ENCODE measurements around the gene SLC2A3.

Gene SLC2A3

DNA sequence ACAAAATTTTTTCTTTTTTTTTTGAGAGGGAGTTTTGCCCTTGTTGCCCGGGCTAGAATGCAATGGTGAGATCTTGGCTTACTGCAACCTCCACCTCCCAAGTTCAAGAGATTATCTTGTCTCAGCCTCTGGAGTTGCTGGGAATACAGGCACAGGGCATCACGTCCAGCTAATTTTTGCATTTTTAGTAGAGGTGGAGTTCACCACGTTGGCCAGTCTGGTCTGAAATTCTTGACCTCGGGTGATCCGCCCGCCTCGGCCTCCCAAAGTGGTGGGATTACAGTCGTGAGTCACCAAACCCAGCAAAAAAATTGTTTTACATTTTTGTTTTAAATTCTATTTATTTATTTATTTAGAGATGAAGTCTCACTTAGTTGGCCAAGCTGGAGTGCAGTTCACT lies 58.6 kb downstream of the SLC2A3 start:
- Histone ChIP-seq H3K9ac (ENCODE audit: low read length) (no peak overlapping the region), H3K27me3 (replicated peaks; ENCODE audit: control insufficient read depth, insufficient read depth, low read length) (peaks cover 4% of the 10 kb centered on the region), H3K36me3 (ENCODE audit: control insufficient read depth, insufficient read depth, low read length, severe bottlenecking) (no peaks in the 10 kb centered on the region), H3K9me3 (ENCODE audit: control insufficient read depth, low read length) (no peaks in the 10 kb centered on the region), H3K4me1 (ENCODE audit: control insufficient read depth, insufficient read depth, low read length) (no peaks in the 10 kb centered on the region), H3K4me3 (ENCODE audit: low read length) (no peak overlapping the region)
- no peak for DNase-seq (ENCODE audit: low read depth)

GRCh38 chr12:7872566-7873319 lies 63.2 kb downstream of the SLC2A3 start, which contains the start of gene SLC2A14:
Gene SLC2A14, minus strand, starts transcription at chr12:7872915. Its CDS starts 3,035 bp downstream, at chr12:7869880.
- H3K4me1 ChIP-seq (ENCODE audit: control insufficient read depth, insufficient read depth, low read length), result no peaks in the 10 kb centered on the region
- peaks cover 16% of the 10 kb centered on the region for H3K27me3 ChIP-seq (replicated peaks; ENCODE audit: control insufficient read depth, insufficient read depth, low read length)
- peak within 1 kb of the TSS; percentile 71 for H3K4me3 ChIP-seq (ENCODE audit: low read length)
- H3K9ac ChIP-seq (ENCODE audit: low read length), result peak within 1 kb of the TSS; percentile 39
- no peaks in the 10 kb centered on the region for H3K9me3 ChIP-seq (ENCODE audit: control insufficient read depth, low read length)
- DNase-seq (ENCODE audit: low read depth), result no peak
- H3K36me3 ChIP-seq (ENCODE audit: control insufficient read depth, insufficient read depth, low read length, severe bottlenecking), result no peaks in the 10 kb centered on the region

- Histone ChIP-seq H3K9ac (ENCODE audit: low read length) (no peak overlapping the region), H3K4me3 (ENCODE audit: low read length) (no peak overlapping the region), H3K9me3 (ENCODE audit: control insufficient read depth, low read length) (no peaks in the 10 kb centered on the region), H3K4me1 (ENCODE audit: control insufficient read depth, insufficient read depth, low read length) (no peaks in the 10 kb centered on the region), H3K36me3 (ENCODE audit: control insufficient read depth, insufficient read depth, low read length, severe bottlenecking) (no peaks in the 10 kb centered on the region), H3K27me3 (replicated peaks; ENCODE audit: control insufficient read depth, insufficient read depth, low read length) (peaks cover 16% of the 10 kb centered on the region)
- DNase-seq (ENCODE audit: low read depth), result no peak
Measured at GRCh38 chr12:7870335-7870734, 65.7 kb downstream of the SLC2A3 start.

Measured in adipocyte (in vitro differentiated cells).